K562 (cell line): Measurements from ENCODE around the gene DIPK2A. TPM values are rescaled to one million over a fixed set of nuclear protein-coding genes. Genes with fewer than 3 reads are reported as not detected.

Source experiments
- CBX8 ChIP-seq: fragments of 200-600 bp; sonication (generic); IDR thresholded peaks from 2 replicates; pipeline ENCODE4 v1.6.1; 2012; ENCODE audit warnings: borderline replicate concordance, mixed run types, low read depth, mild to moderate bottlenecking, moderate library complexity, mixed read lengths, low read length, control low read depth, inconsistent platforms; ENCODE audit not compliant: poor library complexity, severe bottlenecking; ENCODE audit errors: extremely low read depth
- EHMT2 ChIP-seq: fragments of 450-650 bp; IDR thresholded peaks from 2 replicates; pipeline ENCODE4 v1.6.1; 2018; ENCODE audit warnings: antibody characterized with exemption
- HDAC6 ChIP-seq: IDR thresholded peaks from 2 replicates; pipeline ENCODE4 v1.6.1; 2012; ENCODE audit warnings: low read depth, mild to moderate bottlenecking, control low read depth, inconsistent platforms, low read length, moderate library complexity
- NFE2L1 ChIP-seq: fragments of 450-650 bp; IDR thresholded peaks from 2 replicates; pipeline ENCODE4 v1.6.1; 2016; ENCODE audit warnings: missing genetic modification characterization, low read depth, mild to moderate bottlenecking, missing compliant biosample characterization, moderate library complexity, borderline replicate concordance
- YBX1 ChIP-seq: fragments of 450-650 bp; IDR thresholded peaks from 2 replicates; pipeline ENCODE4 v1.7.1; 2016; ENCODE audit warnings: mild to moderate bottlenecking
- ZBED1 ChIP-seq: IDR thresholded peaks from 2 replicates; pipeline ENCODE4 v1.6.1; 2014
- polyA plus RNA-seq, 8 experiments: library from polyadenylated mRNA; depleted of rRNA in 4 of 8; stranded (reverse) in 5 of 8; unstranded in 3 of 8; fragments of >200 nt; fragmentation: Nextera tagmentation in 2 of 8; fragmentation: Illumina TruSeq in 1 of 8; extraction: Ambion mirVana in 2 of 8; extraction: Trizol in 1 of 8; gene quantifications; 2 replicates each; pipeline versions ENCODE4 v1.2.1 to v1.2.3, GENCODE V29; 2011 to 2014; ENCODE audit warnings: inconsistent platforms in 1 of 8, missing spikeins in 1 of 8
- total RNA-seq, 7 experiments: library from RNA; depleted of rRNA in 6 of 7; stranded (reverse); fragments of >200 nt in 6 of 7; fragmentation: Illumina TruSeq in 2 of 7; extraction: Trizol in 2 of 7; gene quantifications; 2 replicates each; pipeline versions ENCODE4 v1.2.1 to v1.2.3, GENCODE V29; 2011 to 2021; ENCODE audit warnings: low replicate concordance in 1 of 7
- TF ChIP-seq, protein P1 (sequence below): fragments of 450-650 bp; IDR thresholded peaks from 2 replicates; pipeline ENCODE4 v1.6.1; 2018; ENCODE audit not compliant: partially characterized antibody
- TF ChIP-seq, protein P2 (sequence below): fragments of 250-450 bp; sonication (Bioruptor Pico); IDR thresholded peaks from 2 replicates; pipeline ENCODE4 v1.5.0; 2021
- TF ChIP-seq, protein P3 (sequence below), 3 experiments: fragments of 200-800 bp in 1 of 3; sonication (Bioruptor generic) in 1 of 3; sonication (generic) in 1 of 3; formaldehyde crosslinking in 1 of 3; IDR thresholded peaks; 2 replicates each; pipeline versions ENCODE4 v1.6.1 to v1.8.0; 2016 to 2022; ENCODE audit warnings: mild to moderate bottlenecking in 2 of 3, missing compliant biosample characterization in 2 of 3, missing genetic modification characterization in 2 of 3, missing genetic modification reagents in 1 of 3
- TF ChIP-seq, protein P4 (sequence below), 2 experiments: fragments of 450-650 bp; conservative IDR thresholded peaks; 2 replicates each; pipeline ENCODE4 v1.6.1; 2017; ENCODE audit warnings: mild to moderate bottlenecking in 2 of 2, moderate library complexity in 2 of 2

The DIPK2A gene
- total and polyA plus RNA-seq, 9 of the 15 experiments (the other 6 are each of a cell fraction or from before 2014, with no cell fraction given) = 3.3 to 15.7 (median 7.8) TPM

DNA sequence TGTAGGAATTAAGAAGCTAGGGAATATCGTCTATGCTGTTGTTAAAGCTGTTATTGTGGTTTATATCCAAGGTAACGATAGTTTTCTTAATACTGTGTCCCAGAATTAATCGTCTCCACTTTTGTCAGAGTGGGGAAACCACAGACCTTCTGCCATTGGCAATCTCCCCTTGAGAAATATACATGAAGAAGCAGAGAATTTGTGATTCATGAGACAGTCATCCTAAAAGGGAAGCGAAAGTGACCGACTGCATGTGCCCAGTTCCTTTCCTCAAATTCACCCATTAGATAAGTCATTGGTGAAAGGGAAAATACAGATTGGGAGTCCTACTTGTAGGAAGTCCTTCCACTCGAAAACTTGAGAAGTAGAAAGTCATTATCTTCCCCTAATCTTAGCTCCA is 26.6 kb downstream of the DIPK2A start (continued):
- TF ChIP-seq EHMT2 (no peak), CBX8 (no peak), NFE2L1 (tag) (no peak), YBX1 (no peak), ZBED1 (no peak), HDAC6 (no peak)
- TF ChIP-seq, protein P1, sequence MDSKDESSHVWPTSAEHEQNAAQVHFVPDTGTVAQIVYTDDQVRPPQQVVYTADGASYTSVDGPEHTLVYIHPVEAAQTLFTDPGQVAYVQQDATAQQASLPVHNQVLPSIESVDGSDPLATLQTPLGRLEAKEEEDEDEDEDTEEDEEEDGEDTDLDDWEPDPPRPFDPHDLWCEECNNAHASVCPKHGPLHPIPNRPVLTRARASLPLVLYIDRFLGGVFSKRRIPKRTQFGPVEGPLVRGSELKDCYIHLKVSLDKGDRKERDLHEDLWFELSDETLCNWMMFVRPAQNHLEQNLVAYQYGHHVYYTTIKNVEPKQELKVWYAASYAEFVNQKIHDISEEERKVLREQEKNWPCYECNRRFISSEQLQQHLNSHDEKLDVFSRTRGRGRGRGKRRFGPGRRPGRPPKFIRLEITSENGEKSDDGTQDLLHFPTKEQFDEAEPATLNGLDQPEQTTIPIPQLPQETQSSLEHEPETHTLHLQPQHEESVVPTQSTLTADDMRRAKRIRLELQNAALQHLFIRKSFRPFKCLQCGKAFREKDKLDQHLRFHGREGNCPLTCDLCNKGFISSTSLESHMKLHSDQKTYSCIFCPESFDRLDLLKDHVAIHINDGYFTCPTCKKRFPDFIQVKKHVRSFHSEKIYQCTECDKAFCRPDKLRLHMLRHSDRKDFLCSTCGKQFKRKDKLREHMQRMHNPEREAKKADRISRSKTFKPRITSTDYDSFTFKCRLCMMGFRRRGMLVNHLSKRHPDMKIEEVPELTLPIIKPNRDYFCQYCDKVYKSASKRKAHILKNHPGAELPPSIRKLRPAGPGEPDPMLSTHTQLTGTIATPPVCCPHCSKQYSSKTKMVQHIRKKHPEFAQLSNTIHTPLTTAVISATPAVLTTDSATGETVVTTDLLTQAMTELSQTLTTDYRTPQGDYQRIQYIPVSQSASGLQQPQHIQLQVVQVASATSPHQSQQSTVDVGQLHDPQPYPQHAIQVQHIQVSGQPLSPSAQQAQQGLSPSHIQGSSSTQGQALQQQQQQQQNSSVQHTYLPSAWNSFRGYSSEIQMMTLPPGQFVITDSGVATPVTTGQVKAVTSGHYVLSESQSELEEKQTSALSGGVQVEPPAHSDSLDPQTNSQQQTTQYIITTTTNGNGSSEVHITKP = no peak
- TF ChIP-seq, protein P2, sequence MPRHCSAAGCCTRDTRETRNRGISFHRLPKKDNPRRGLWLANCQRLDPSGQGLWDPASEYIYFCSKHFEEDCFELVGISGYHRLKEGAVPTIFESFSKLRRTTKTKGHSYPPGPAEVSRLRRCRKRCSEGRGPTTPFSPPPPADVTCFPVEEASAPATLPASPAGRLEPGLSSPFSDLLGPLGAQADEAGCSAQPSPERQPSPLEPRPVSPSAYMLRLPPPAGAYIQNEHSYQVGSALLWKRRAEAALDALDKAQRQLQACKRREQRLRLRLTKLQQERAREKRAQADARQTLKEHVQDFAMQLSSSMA (CRISPR knock-in tag) = no peak
- TF ChIP-seq, protein P3, sequence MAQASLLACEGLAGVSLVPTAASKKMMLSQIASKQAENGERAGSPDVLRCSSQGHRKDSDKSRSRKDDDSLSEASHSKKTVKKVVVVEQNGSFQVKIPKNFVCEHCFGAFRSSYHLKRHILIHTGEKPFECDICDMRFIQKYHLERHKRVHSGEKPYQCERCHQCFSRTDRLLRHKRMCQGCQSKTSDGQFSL (CRISPR knock-in tag; IDR thresholded peaks at IDR 0.05) = no peak
- TF ChIP-seq, protein P3 (tag; IDR thresholded peaks at IDR 0.05) = no peak
- TF ChIP-seq, protein P4, sequence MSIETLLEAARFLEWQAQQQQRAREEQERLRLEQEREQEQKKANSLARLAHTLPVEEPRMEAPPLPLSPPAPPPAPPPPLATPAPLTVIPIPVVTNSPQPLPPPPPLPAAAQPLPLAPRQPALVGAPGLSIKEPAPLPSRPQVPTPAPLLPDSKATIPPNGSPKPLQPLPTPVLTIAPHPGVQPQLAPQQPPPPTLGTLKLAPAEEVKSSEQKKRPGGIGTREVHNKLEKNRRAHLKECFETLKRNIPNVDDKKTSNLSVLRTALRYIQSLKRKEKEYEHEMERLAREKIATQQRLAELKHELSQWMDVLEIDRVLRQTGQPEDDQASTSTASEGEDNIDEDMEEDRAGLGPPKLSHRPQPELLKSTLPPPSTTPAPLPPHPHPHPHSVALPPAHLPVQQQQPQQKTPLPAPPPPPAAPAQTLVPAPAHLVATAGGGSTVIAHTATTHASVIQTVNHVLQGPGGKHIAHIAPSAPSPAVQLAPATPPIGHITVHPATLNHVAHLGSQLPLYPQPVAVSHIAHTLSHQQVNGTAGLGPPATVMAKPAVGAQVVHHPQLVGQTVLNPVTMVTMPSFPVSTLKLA (conservative IDR thresholded peaks at IDR 0.05) = no peak
